Activated CD4-positive, alpha-beta T cell treated with anti-CD3 and anti-CD28 coated beads, Interleukin-2, amount 10 ng/mL, durations not matched to agents 7 days and 5 days (primary cell): ENCODE data around the gene DDX49. TPM values are rescaled to one million over a fixed set of nuclear protein-coding genes. Genes with fewer than 3 reads are reported as not detected.

Experiments
- CTCF ChIA-PET: fragments of 350-600 bp; sonication (Branson Sonifier 250); formaldehyde crosslinking; loops from one replicate; lab custom pipeline; 2021; ENCODE audit warnings: antibody characterized with exemption; lab: Charles Lee
- POLR2A ChIA-PET: fragments of 350-600 bp; sonication (Branson Sonifier 250); formaldehyde crosslinking; loops from one replicate; lab custom pipeline; 2021; ENCODE audit warnings: antibody characterized with exemption; lab: Charles Lee
- DNase-seq: peaks from one replicate; pipeline ENCODE4 v3.0.0-alpha.2; 2020
- H3K27ac Mint-ChIP-seq: one replicate; pipeline ENCODE4 v1.8.0; 2021; ENCODE audit warnings: mild to moderate bottlenecking, moderate library complexity, mixed read lengths
- H3K27me3 Mint-ChIP-seq: one replicate; pipeline ENCODE4 v1.8.0; 2021; ENCODE audit warnings: mixed read lengths
- H3K36me3 Mint-ChIP-seq: one replicate; pipeline ENCODE4 v1.8.0; 2021; ENCODE audit warnings: low read depth, mixed read lengths
- H3K4me1 Mint-ChIP-seq: one replicate; pipeline ENCODE4 v1.8.0; 2021; ENCODE audit warnings: mixed read lengths
- H3K4me3 Mint-ChIP-seq: one replicate; pipeline ENCODE4 v1.8.0; 2021; ENCODE audit warnings: mild to moderate bottlenecking, moderate library complexity, mixed read lengths
- H3K9me3 Mint-ChIP-seq: one replicate; pipeline ENCODE4 v1.8.0; 2021; ENCODE audit warnings: mixed read lengths
- total RNA-seq, 2 experiments: library from RNA; stranded (reverse); gene quantifications; one replicate each; pipeline ENCODE4 v1.2.3, GENCODE V29; 2021

The DDX49 gene
- total RNA-seq, 2 experiments from 2014 or later: 40.6 to 50.6 TPM

DNA sequence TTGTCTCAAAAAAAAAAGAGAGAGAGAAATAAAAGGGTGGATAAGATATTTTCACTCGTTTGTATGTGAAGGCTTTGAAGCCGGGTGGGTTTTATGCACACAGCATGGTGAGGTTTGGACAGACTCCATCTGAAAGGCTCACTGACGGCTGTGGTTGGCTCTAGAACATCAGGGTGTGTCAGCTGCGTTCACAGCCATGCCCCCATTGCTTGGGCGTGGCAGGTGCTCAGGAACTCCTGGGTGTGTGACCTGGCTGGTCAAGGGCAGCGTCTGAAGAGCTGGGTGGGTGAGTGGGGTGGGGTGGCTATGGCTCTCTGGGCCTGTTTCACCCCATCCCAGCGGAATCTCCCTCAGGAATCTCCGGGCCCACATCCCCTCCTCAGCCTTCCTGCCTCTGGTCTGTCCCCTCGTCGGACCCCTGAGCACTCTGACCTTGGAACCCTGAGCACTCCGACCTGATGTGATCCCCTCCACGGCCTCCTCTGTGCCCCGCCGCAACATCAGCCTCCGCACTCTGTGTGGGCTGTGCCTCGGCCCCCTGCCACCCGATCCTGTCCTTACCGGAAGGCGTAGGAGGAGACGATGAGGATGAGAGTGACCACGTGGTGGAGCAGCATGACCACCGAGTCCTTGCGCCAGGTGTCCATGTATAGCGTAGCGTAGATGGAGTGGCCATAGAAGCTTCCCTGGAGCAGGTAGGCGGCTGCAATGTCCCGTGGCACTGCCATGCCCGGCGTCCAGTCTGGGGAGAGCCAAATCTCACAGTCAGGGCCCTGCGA, 35.8 kb upstream of the DDX49 start:
- ChIA-PET CTCF (no interaction called here), POLR2A (no interaction called here)
- DNase-seq: no peak
- Mint-ChIP-seq H3K27ac (no peak overlapping the region), H3K4me1 (no peaks in the 10 kb centered on the region), H3K27me3 (no peaks in the 10 kb centered on the region), H3K9me3 (no peaks in the 10 kb centered on the region), H3K4me3 (no peak overlapping the region), H3K36me3 (no peaks in the 10 kb centered on the region)

DNA sequence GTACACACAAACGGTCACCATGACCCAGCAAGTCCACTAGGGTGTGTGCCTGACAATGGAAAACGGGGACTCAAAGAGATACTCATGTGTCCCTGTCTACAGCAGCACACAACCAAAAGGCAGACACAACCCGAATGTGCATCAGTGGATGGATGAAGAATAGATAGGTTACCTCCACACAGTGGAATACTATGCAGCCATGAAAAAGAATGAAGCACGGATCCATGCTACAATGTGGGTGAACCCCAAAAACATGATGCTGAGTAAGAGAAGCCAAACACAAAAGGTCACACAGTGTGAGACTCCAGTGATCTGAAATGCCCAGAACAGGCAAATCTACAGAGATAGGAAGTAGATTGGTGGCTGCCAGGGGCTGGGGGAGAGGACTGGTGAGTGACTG, 32.5 kb upstream of the DDX49 start:
- ChIA-PET CTCF (no interaction called here), POLR2A (no interaction called here)
- Mint-ChIP-seq H3K27ac (no peak overlapping the region), H3K4me1 (no peaks in the 10 kb centered on the region), H3K4me3 (no peak overlapping the region), H3K27me3 (peaks cover 3% of the 10 kb centered on the region), H3K36me3 (no peaks in the 10 kb centered on the region), H3K9me3 (no peaks in the 10 kb centered on the region)
- no peak for DNase-seq

DNA sequence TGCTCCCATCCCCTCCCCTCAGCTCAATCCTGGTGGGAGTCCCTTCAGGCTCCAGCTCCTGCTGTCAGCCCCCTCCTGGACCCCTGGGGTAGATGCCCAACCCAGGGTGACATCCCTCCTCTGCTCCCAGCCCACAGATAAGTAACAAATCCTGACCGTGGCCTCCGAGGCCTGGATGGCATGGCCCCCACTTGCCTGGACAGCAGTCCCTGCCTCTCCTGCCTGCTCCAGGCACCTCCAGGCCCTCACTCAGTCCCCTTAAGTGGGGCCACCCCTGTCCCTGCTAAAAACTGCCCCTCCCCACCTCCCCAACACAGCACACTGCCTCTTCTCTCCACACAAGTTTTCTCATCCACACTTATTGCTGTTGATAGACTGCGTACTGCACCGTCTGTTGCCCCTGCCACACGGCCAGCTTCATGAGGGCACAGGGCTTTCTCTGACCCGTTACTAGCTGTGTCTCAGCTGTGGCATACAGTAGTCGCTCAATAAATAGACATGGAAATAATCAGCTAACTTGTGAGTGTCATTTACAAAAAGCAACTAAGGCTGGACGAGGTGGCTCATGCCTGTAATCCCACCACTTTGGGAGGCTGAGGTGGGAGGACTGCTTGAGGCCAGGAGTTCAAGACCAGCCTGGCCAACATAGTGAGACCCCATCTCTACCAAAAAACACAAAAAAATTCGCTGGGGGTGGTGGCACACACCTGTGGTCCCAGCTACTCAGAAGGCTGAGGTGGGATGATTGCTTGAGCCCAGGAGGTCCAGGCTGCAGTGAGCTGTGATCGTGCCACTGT, 29.4 kb upstream of the DDX49 start:
- ChIA-PET POLR2A (no interaction called here), CTCF (interaction anchor here (1.3 kb wide), 1 partner anchor 13 kb away, joined by 4 read pairs; no protein-coding TSS in a partner anchor)
- Mint-ChIP-seq H3K36me3 (no peaks in the 10 kb centered on the region), H3K4me3 (no peak overlapping the region), H3K27ac (no peak overlapping the region), H3K4me1 (no peaks in the 10 kb centered on the region), H3K9me3 (no peaks in the 10 kb centered on the region), H3K27me3 (peaks cover 19% of the 10 kb centered on the region)
- DNase-seq: no peak

- Mint-ChIP-seq H3K4me3 (no peak overlapping the region), H3K27me3 (peaks cover 36% of the 10 kb centered on the region), H3K36me3 (no peaks in the 10 kb centered on the region), H3K27ac (no peak overlapping the region), H3K4me1 (peaks cover 2% of the 10 kb centered on the region), H3K9me3 (no peaks in the 10 kb centered on the region)
- ChIA-PET POLR2A (no interaction called here), CTCF (no interaction called here)
- no peak for DNase-seq
Measured at GRCh38 chr19:18893587-18894253, 25.8 kb upstream of the DDX49 start.

GRCh38 chr19:18894254-18895037, 25.1 kb upstream of the DDX49 start:
- ChIA-PET CTCF (no interaction called here), POLR2A (no interaction called here)

DNA sequence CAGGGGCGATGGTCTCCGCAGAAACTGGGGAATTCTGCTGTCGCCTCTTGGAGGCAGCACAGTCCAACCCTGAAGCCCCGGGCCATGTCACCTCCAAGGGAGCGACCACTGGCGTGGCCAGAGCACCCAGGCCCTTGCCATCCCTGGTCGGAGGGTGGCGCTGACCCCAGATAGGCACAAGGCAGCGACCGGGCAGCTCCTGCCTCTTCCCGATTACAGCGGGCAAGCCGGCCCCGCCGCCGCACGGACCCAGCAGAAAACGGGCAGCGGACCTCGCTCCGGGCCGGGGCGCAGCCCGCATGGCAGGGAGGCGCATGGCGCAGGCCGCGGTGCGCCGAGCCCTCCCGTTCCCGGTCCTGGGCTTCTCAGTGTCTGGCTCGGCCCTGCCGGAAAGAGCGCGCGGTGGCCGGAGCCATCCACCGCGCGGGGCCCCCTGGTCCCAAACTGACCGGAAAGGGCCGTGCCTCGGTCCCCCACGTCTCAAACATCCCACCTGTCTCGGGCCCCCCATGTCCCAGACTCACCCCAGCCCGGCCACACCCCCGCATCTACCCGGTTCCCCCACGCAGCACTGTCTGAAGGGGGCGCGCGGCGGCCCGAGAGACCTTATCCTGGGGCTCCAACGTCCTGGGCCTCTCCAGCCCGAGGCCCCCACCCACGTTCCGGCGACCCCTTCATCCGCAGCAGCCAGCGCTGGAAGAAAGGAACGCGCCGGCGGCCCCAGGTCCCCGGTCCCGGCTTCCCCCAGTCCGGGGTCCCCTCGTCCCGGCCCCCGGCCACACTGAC, 24.3 kb upstream of the DDX49 start:
- no peak for DNase-seq
- Mint-ChIP-seq H3K36me3 (no peaks in the 10 kb centered on the region), H3K9me3 (no peaks in the 10 kb centered on the region), H3K4me3 (no peak overlapping the region), H3K4me1 (peaks cover 2% of the 10 kb centered on the region), H3K27me3 (peaks cover 33% of the 10 kb centered on the region), H3K27ac (no peak overlapping the region)
- ChIA-PET POLR2A (no interaction called here), CTCF (no interaction called here)

More at GRCh38 chr19:18894254-18895037, 25.1 kb upstream of the DDX49 start:
- Mint-ChIP-seq H3K9me3 (no peaks in the 10 kb centered on the region), H3K4me1 (peaks cover 2% of the 10 kb centered on the region), H3K27ac (no peak overlapping the region), H3K36me3 (no peaks in the 10 kb centered on the region), H3K4me3 (no peak overlapping the region), H3K27me3 (peaks cover 36% of the 10 kb centered on the region)
- no peak for DNase-seq

- CTCF ChIA-PET: no interaction called here
- POLR2A ChIA-PET: no interaction called here
- H3K9me3 Mint-ChIP-seq: no peaks in the 10 kb centered on the region
- no peak within 1 kb of the TSS for H3K27ac Mint-ChIP-seq
- peaks cover 2% of the 10 kb centered on the region for H3K36me3 Mint-ChIP-seq
- no peak for DNase-seq
- peaks cover 33% of the 10 kb centered on the region for H3K27me3 Mint-ChIP-seq
- H3K4me3 Mint-ChIP-seq: peak within 1 kb of the TSS; percentile 55
- H3K4me1 Mint-ChIP-seq: peaks cover 2% of the 10 kb centered on the region
Measured at GRCh38 chr19:18895824-18896341, 23.6 kb upstream of the DDX49 start, which contains the start of gene CERS1. Gene CERS1, minus strand, starts transcription at chr19:18896158. Its CDS starts 86 bp downstream, at chr19:18896072.

GRCh38 chr19:18896421-18896841, 23.1 kb upstream of the DDX49 start:
- H3K4me1 Mint-ChIP-seq: peaks cover 2% of the 10 kb centered on the region
- H3K4me3 Mint-ChIP-seq: peak overlapping the region; percentile 55
- no peak for DNase-seq
- CTCF ChIA-PET: no interaction called here
- POLR2A ChIA-PET: no interaction called here
- no peak overlapping the region for H3K27ac Mint-ChIP-seq
- peaks cover 2% of the 10 kb centered on the region for H3K36me3 Mint-ChIP-seq
- no peaks in the 10 kb centered on the region for H3K9me3 Mint-ChIP-seq
- peaks cover 33% of the 10 kb centered on the region for H3K27me3 Mint-ChIP-seq

GRCh38 chr19:18897094-18898029, 22.2 kb upstream of the DDX49 start:
- peaks cover 33% of the 10 kb centered on the region for H3K27me3 Mint-ChIP-seq
- ChIA-PET CTCF (no interaction called here), POLR2A (no interaction called here)
- peaks cover 2% of the 10 kb centered on the region for H3K36me3 Mint-ChIP-seq
- DNase-seq: no peak
- no peak overlapping the region for H3K4me3 Mint-ChIP-seq
- H3K27ac Mint-ChIP-seq: peak overlapping the region; percentile 26
- no peaks in the 10 kb centered on the region for H3K9me3 Mint-ChIP-seq
- peaks cover 2% of the 10 kb centered on the region for H3K4me1 Mint-ChIP-seq

DNA sequence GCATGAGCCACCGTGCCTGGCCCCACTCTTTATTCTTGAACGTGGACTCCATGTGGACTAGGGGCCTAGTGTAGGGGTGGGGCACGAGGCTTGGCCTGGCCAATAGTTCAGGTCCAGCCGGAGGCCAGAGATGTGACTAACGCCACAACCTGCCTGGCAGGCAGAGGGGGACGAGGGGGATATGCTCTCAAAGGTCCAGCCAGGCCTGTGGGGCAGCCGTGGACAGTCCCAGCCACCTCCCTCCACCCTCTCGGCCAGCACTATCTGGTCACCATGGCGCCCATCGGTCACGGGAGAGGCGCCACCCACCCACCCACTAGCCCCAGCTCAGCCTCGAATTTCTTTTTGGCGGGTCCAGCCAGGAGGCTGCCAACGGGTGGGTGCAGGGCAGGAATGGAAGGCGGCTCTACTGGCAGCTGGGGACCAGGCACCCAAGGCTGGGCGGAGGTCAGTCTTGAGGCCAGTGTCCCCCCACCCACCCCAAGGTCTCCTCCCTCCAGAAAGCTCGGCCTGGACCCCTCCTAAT, 21.4 kb upstream of the DDX49 start:
- H3K36me3 Mint-ChIP-seq: peaks cover 3% of the 10 kb centered on the region
- DNase-seq: no peak
- H3K9me3 Mint-ChIP-seq: no peaks in the 10 kb centered on the region
- H3K27me3 Mint-ChIP-seq: peaks cover 29% of the 10 kb centered on the region
- CTCF ChIA-PET: no interaction called here
- no peak overlapping the region for H3K27ac Mint-ChIP-seq
- H3K4me1 Mint-ChIP-seq: peaks cover 2% of the 10 kb centered on the region
- no peak overlapping the region for H3K4me3 Mint-ChIP-seq
- POLR2A ChIA-PET: no interaction called here
